Upper lobe of left lung (tissue), 4 donors: ENCODE results near the gene NAA30.

ENCODE experiments used
- EP300 ChIP-seq, 4 donors: sonication (generic); formaldehyde crosslinking; IDR thresholded peaks; one replicate each; pipeline ENCODE4 v1.5.1; 2017; ENCODE audit warnings: antibody characterized with exemption in 4 of 4, control low read depth in 2 of 4
- POLR2A ChIP-seq, 4 donors: fragments of 450-650 bp; IDR thresholded peaks; one replicate each; pipeline ENCODE4 v1.5.1; 2016 to 2017; ENCODE audit warnings: antibody characterized with exemption in 4 of 4, mild to moderate bottlenecking in 2 of 4
- POLR2AphosphoS5 ChIP-seq, 2 donors: sonication (generic); formaldehyde crosslinking; IDR thresholded peaks; one replicate each; pipeline ENCODE4 v1.5.1; 2017; ENCODE audit warnings: antibody characterized with exemption in 2 of 2
- TF ChIP-seq, protein P1 (sequence below), 6 experiments: fragments of 450-650 bp in 4 of 6; fragments of 200-600 bp in 2 of 6; sonication (generic) in 2 of 6; IDR thresholded peaks; one replicate each; pipeline ENCODE4 v1.5.1; 2016 to 2019; ENCODE audit warnings: antibody characterized with exemption in 6 of 6

DNA sequence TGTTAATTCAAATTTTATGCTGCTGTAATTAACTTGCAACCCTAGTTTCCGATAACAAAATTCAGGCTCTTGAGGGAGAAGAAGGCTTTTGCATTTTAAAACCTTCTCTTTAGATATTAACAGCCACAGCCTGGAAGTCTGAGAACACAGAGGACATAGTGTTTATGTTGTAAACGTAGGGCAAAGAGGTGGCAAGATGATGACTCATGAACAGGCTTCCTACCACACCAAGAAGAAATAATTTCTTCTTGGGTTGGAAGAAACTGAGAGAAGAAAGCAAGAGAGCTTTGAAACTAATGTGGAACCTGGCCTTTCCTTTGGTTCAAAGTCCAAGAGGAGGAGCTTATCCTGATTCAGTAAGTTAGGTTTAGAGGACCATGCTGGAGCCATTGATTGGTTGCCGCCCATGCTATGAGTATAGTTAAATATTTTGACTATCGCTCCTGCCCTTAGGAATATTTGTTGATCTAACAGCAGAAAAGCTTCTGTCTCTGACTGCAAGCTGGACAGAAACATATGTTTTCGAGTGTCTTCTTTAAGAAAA lies 71.5 kb downstream of the NAA30 start:
- TF ChIP-seq, protein P1, sequence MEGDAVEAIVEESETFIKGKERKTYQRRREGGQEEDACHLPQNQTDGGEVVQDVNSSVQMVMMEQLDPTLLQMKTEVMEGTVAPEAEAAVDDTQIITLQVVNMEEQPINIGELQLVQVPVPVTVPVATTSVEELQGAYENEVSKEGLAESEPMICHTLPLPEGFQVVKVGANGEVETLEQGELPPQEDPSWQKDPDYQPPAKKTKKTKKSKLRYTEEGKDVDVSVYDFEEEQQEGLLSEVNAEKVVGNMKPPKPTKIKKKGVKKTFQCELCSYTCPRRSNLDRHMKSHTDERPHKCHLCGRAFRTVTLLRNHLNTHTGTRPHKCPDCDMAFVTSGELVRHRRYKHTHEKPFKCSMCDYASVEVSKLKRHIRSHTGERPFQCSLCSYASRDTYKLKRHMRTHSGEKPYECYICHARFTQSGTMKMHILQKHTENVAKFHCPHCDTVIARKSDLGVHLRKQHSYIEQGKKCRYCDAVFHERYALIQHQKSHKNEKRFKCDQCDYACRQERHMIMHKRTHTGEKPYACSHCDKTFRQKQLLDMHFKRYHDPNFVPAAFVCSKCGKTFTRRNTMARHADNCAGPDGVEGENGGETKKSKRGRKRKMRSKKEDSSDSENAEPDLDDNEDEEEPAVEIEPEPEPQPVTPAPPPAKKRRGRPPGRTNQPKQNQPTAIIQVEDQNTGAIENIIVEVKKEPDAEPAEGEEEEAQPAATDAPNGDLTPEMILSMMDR (IDR thresholded peaks at IDR 0.05), result no peak
- TF ChIP-seq POLR2AphosphoS5 (IDR thresholded peaks at IDR 0.05), result no peak
- no peak for TF ChIP-seq POLR2A (IDR thresholded peaks at IDR 0.05)
- TF ChIP-seq EP300 (IDR thresholded peaks at IDR 0.05), result no peak
